ENCODE measurements around the gene KMO.

GRCh38 chr1:241513378-241513777 lies 18.8 kb upstream of the KMO start:
- TF ChIP-seq CTCF (conservative IDR thresholded peaks at IDR 0.05; ENCODE audit: low read length) = no peak
- TF ChIP-seq EZH2phosphoT487 (IDR thresholded peaks at IDR 0.05; ENCODE audit: borderline replicate concordance) = no peak
